Progenitor cell of endocrine pancreas (in vitro differentiated cells): Measurements from ENCODE around the gene NHLRC3. TPM values are rescaled to one million over a fixed set of nuclear protein-coding genes. Genes with fewer than 3 reads are reported as not detected.
A peak's percentile ranks its signal among the peaks of the same experiment; 100 is the strongest.

Experiments
- DNase-seq: peaks from one replicate; pipeline ENCODE4 v3.0.0; 2021; ENCODE audit warnings: low spot score; ENCODE audit not compliant: unreplicated experiment
- H3K27ac Mint-ChIP-seq: 2 replicates; pipeline ENCODE4 v1.8.0; 2021; ENCODE audit warnings: mild to moderate bottlenecking, moderate library complexity, mixed read lengths
- H3K27me3 Mint-ChIP-seq: 2 replicates; pipeline ENCODE4 v1.8.0; 2021; ENCODE audit warnings: mixed read lengths
- H3K36me3 Mint-ChIP-seq: 2 replicates; pipeline ENCODE4 v1.8.0; 2022; ENCODE audit warnings: mixed read lengths; ENCODE audit not compliant: insufficient read depth
- H3K4me1 Mint-ChIP-seq: 2 replicates; pipeline ENCODE4 v1.8.0; 2021; ENCODE audit warnings: low read depth, mixed read lengths
- H3K4me3 Mint-ChIP-seq: 2 replicates; pipeline ENCODE4 v1.8.0; 2021; ENCODE audit warnings: low read depth, mild to moderate bottlenecking, moderate library complexity, mixed read lengths
- H3K9me3 Mint-ChIP-seq: 2 replicates; pipeline ENCODE4 v1.8.0; 2021; ENCODE audit warnings: low read depth, mixed read lengths
- total RNA-seq: library from RNA; stranded (reverse); gene quantifications from 2 replicates; pipeline ENCODE4 v1.2.1, GENCODE V29; 2021
- TF ChIP-seq, protein P1 (sequence below): fragments of 200-600 bp; sonication (generic); IDR thresholded peaks from one replicate; pipeline ENCODE4 v1.5.0; 2021; ENCODE audit warnings: antibody characterized with exemption, mild to moderate bottlenecking; ENCODE audit not compliant: unreplicated experiment

The NHLRC3 gene
- total RNA-seq, 1 donor from 2014 or later: 40.7 TPM

DNA sequence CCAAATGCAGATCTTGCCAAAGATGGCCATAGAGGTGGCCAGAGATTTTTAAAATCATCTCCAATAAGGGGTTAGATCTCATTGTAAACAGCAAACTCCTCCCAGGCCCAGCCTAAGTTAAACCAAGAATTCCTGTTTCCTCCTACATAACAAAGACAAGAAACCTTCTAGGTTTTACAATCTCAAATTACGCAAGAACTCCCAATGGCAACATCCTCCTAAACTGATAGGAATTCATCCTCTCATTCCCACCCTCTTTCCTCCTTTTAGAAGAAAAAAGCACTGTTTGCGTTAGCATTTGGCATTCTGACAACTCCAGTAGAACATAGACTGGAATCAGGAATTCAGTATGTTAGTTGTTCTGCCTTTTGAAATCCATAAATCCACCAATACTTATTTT is 14.9 kb upstream of the NHLRC3 start:
- TF ChIP-seq, protein P1, sequence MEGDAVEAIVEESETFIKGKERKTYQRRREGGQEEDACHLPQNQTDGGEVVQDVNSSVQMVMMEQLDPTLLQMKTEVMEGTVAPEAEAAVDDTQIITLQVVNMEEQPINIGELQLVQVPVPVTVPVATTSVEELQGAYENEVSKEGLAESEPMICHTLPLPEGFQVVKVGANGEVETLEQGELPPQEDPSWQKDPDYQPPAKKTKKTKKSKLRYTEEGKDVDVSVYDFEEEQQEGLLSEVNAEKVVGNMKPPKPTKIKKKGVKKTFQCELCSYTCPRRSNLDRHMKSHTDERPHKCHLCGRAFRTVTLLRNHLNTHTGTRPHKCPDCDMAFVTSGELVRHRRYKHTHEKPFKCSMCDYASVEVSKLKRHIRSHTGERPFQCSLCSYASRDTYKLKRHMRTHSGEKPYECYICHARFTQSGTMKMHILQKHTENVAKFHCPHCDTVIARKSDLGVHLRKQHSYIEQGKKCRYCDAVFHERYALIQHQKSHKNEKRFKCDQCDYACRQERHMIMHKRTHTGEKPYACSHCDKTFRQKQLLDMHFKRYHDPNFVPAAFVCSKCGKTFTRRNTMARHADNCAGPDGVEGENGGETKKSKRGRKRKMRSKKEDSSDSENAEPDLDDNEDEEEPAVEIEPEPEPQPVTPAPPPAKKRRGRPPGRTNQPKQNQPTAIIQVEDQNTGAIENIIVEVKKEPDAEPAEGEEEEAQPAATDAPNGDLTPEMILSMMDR: no peak
- no peaks in the 10 kb centered on the region for H3K9me3 Mint-ChIP-seq
- H3K27me3 Mint-ChIP-seq: no peaks in the 10 kb centered on the region
- peaks cover 12% of the 10 kb centered on the region for H3K4me1 Mint-ChIP-seq
- H3K36me3 Mint-ChIP-seq: peaks cover 24% of the 10 kb centered on the region
- no peak overlapping the region for H3K27ac Mint-ChIP-seq
- DNase-seq: no peak
- H3K4me3 Mint-ChIP-seq: no peak overlapping the region

DNA sequence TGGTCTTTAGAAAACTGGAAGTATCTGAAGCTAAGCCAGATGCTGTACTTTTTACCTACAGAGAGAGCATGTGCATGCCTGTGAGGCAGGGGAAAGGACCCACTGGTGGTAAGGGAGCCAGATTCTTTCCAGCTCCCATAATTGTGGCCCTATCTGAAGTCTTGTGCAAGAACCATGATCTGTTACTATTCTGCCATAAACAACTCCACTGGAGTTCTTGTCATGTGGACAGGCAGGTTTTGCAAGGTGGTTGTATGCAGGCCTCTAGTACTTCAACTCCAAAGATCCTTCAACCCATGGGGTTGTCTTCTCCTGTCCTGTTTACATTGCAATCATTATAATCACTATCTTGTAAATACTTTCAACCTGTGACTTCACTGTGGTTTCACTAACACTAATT is 14.5 kb upstream of the NHLRC3 start:
- peaks cover 23% of the 10 kb centered on the region for H3K36me3 Mint-ChIP-seq
- H3K4me1 Mint-ChIP-seq: peaks cover 12% of the 10 kb centered on the region
- no peak overlapping the region for H3K27ac Mint-ChIP-seq
- no peaks in the 10 kb centered on the region for H3K27me3 Mint-ChIP-seq
- no peak for DNase-seq
- no peaks in the 10 kb centered on the region for H3K9me3 Mint-ChIP-seq
- H3K4me3 Mint-ChIP-seq: no peak overlapping the region
- TF ChIP-seq, protein P1: no peak

DNA sequence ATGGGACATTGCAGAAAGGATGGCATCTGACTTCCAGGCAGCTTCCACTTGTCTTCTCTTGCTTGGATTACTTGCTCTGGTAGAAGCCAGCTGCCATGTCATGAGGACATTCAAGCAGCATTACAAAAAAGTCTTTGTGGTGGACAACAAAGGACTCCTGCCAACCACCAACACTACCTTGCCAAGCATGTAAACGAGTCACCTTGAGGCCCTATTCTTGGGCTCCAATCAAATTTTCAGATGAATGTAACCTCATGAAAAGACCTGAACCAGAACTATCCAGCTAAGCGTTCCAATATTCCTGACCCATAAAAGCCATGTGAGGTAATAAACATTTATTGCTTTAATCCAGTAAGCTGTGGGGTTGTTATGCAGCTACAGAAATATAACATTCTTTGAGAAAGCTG is 12.8 kb upstream of the NHLRC3 start:
- H3K4me1 Mint-ChIP-seq: peaks cover 12% of the 10 kb centered on the region
- H3K9me3 Mint-ChIP-seq: no peaks in the 10 kb centered on the region
- TF ChIP-seq, protein P1: no peak
- no peak overlapping the region for H3K4me3 Mint-ChIP-seq
- DNase-seq: no peak
- H3K27me3 Mint-ChIP-seq: no peaks in the 10 kb centered on the region
- H3K27ac Mint-ChIP-seq: no peak overlapping the region
- H3K36me3 Mint-ChIP-seq: peaks cover 22% of the 10 kb centered on the region

DNA sequence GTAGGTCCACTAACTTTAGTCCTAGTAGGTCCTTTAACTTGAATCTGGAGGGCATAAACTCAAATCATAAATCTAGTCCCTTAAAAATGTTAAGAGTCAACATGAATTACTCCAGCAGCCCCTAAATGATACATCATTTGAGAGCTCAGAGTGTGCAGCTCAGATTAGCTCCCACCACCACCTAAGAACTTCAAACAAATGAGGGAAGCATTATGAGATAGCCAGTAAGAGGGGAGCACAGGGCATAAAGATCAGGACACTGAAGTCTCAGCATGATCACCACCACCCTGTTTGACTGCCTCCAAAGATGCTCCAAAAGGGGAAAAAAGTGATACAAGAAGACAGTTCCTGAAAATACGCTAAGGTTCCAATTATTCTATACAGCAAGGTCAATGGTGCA is 6.1 kb upstream of the NHLRC3 start:
- no peaks in the 10 kb centered on the region for H3K27me3 Mint-ChIP-seq
- peaks cover 7% of the 10 kb centered on the region for H3K36me3 Mint-ChIP-seq
- no peaks in the 10 kb centered on the region for H3K9me3 Mint-ChIP-seq
- H3K4me1 Mint-ChIP-seq: peaks cover 24% of the 10 kb centered on the region
- no peak overlapping the region for H3K4me3 Mint-ChIP-seq
- H3K27ac Mint-ChIP-seq: no peak overlapping the region
- DNase-seq: no peak
- TF ChIP-seq, protein P1: no peak

DNA sequence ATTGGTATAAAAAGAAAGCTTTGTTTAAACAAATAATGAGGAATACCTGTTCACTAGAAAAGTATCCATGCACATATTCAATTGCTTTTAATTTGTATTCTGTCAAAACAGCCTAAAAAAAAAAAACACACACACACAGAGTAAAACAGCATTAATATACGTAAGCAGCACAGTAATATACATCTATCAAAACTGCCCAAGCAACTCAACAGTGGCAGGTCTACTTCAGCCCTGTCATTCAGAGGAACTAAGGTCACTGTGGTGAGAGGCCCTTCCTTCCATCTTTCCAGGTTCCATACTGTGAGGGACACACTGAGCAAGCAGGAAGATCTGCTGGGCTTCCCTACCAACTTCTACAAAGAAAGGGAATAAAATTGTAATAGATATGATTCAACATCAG is 4.2 kb upstream of the NHLRC3 start:
- H3K27me3 Mint-ChIP-seq: no peaks in the 10 kb centered on the region
- peak overlapping the region; percentile 50 for H3K27ac Mint-ChIP-seq
- DNase-seq: no peak
- TF ChIP-seq, protein P1: no peak
- H3K36me3 Mint-ChIP-seq: peaks cover 2% of the 10 kb centered on the region
- peaks cover 27% of the 10 kb centered on the region for H3K4me1 Mint-ChIP-seq
- H3K9me3 Mint-ChIP-seq: no peaks in the 10 kb centered on the region
- H3K4me3 Mint-ChIP-seq: peak overlapping the region; percentile 14
